ENCODE measurements around the gene TMCC2. TPM values are rescaled to one million over a fixed set of nuclear protein-coding genes. Genes with fewer than 3 reads are reported as not detected.

Gene TMCC2
- total RNA-seq, 1 donor from 2014 or later = 10.6 TPM

DNA sequence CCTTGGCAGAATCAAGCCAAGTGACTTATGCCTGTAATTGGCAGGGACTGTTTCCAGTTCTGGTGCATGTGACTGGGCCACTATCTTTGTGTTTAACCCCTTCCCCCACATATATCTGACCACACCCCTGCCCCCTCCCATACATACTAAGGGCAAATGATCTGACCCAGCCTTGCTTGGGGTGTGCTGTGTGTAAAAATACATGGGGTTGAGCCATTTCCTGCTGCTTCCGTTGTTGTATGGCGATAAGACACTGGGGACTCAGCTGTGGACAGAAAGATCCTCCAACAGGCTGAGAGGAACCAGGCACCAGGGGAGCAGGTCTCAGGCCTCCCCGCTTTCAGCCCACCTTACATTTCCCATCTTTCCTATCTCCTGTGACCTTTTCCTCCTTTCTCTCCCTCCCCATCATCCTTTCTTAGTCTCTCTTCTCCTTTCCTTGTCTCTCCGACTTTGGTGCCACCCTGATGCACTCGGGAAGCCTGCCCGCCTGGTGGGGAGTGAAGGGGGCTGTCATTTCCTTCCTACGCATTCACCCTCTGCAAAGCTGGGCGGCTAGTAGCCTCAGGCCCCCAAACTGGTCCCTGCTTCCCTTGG lies 39.7 kb downstream of the TMCC2 start:
- H3K27me3 Mint-ChIP-seq (ENCODE audit: low read depth, unreplicated experiment) = no peaks in the 10 kb centered on the region
- H3K4me1 ChIP-seq (ENCODE audit: insufficient read depth, low read length) = peaks cover 27% of the 10 kb centered on the region
- H3K27ac Mint-ChIP-seq (ENCODE audit: unreplicated experiment) = peak overlapping the region; percentile 53
- H3K9ac ChIP-seq (ENCODE audit: low read length) = no peak overlapping the region
- TF ChIP-seq EZH2 (IDR thresholded peaks at IDR 0.05; ENCODE audit: insufficient read depth, low read length) (no peak), CTCF (IDR thresholded peaks at IDR 0.05; ENCODE audit: insufficient read depth, low read depth, low read length) (no peak)
- H3K4me3 ChIP-seq (ENCODE audit: insufficient read depth, low read depth, low read length) = no peak overlapping the region
- H3K36me3 Mint-ChIP-seq (ENCODE audit: low read depth, unreplicated experiment) = peaks cover 12% of the 10 kb centered on the region
- H4K20me1 ChIP-seq (ENCODE audit: insufficient read depth, low read length) = peaks cover 3% of the 10 kb centered on the region
- no peaks in the 10 kb centered on the region for H3K27me3 ChIP-seq (ENCODE audit: insufficient read depth, low read length)
- no peaks in the 10 kb centered on the region for H3K79me2 ChIP-seq (ENCODE audit: insufficient read depth, low read length)
- H3K4me3 Mint-ChIP-seq (ENCODE audit: unreplicated experiment) = no peak overlapping the region
- H3K9me3 ChIP-seq (ENCODE audit: insufficient read depth, low read depth, low read length) = no peaks in the 10 kb centered on the region
- H3K4me1 Mint-ChIP-seq (ENCODE audit: low read depth, unreplicated experiment) = peaks cover 21% of the 10 kb centered on the region
- DNase-seq (ENCODE audit: low read depth) = no peak
- no peaks in the 10 kb centered on the region for H3K36me3 ChIP-seq (ENCODE audit: insufficient read depth, low read length)
- FAIRE-seq = no peak
- no peak overlapping the region for H3K27ac ChIP-seq (ENCODE audit: low read depth, low read length)
- no peak overlapping the region for H3K4me2 ChIP-seq (ENCODE audit: low read length)
- no peak overlapping the region for H2AFZ ChIP-seq (ENCODE audit: low read depth, low read length)
- H3K9me3 Mint-ChIP-seq (ENCODE audit: unreplicated experiment) = no peaks in the 10 kb centered on the region

GRCh38 chr1:205268846-205269680 lies 41.3 kb downstream of the TMCC2 start:
- Mint-ChIP-seq H3K27ac (ENCODE audit: unreplicated experiment) (no peak overlapping the region), H3K36me3 (ENCODE audit: low read depth, unreplicated experiment) (peaks cover 12% of the 10 kb centered on the region), H3K9me3 (ENCODE audit: unreplicated experiment) (no peaks in the 10 kb centered on the region), H3K4me3 (ENCODE audit: unreplicated experiment) (no peak overlapping the region), H3K4me1 (ENCODE audit: low read depth, unreplicated experiment) (peaks cover 11% of the 10 kb centered on the region), H3K27me3 (ENCODE audit: low read depth, unreplicated experiment) (no peaks in the 10 kb centered on the region)
- Histone ChIP-seq H3K79me2 (ENCODE audit: insufficient read depth, low read length) (no peaks in the 10 kb centered on the region), H3K4me2 (ENCODE audit: low read length) (no peak overlapping the region), H3K9me3 (ENCODE audit: insufficient read depth, low read depth, low read length) (no peaks in the 10 kb centered on the region), H3K9ac (ENCODE audit: low read length) (no peak overlapping the region), H3K4me1 (ENCODE audit: insufficient read depth, low read length) (peaks cover 14% of the 10 kb centered on the region), H3K4me3 (ENCODE audit: insufficient read depth, low read depth, low read length) (no peak overlapping the region), H3K27ac (ENCODE audit: low read depth, low read length) (no peak overlapping the region), H3K27me3 (ENCODE audit: insufficient read depth, low read length) (no peaks in the 10 kb centered on the region), H3K36me3 (ENCODE audit: insufficient read depth, low read length) (no peaks in the 10 kb centered on the region), H2AFZ (ENCODE audit: low read depth, low read length) (no peak overlapping the region), H4K20me1 (ENCODE audit: insufficient read depth, low read length) (peaks cover 3% of the 10 kb centered on the region)
- FAIRE-seq = no peak
- no peak for DNase-seq (ENCODE audit: low read depth)
- TF ChIP-seq CTCF (IDR thresholded peaks at IDR 0.05; ENCODE audit: insufficient read depth, low read depth, low read length) = no peak
- TF ChIP-seq EZH2 (IDR thresholded peaks at IDR 0.05; ENCODE audit: insufficient read depth, low read length) = no peak

GRCh38 chr1:205269711-205270110 lies 42.0 kb downstream of the TMCC2 start:
- DNase-seq (ENCODE audit: low read depth) (no peak), FAIRE-seq (no peak)
- Mint-ChIP-seq H3K4me1 (ENCODE audit: low read depth, unreplicated experiment) (peaks cover 14% of the 10 kb centered on the region), H3K9me3 (ENCODE audit: unreplicated experiment) (no peaks in the 10 kb centered on the region), H3K27ac (ENCODE audit: unreplicated experiment) (no peak overlapping the region), H3K4me3 (ENCODE audit: unreplicated experiment) (no peak overlapping the region), H3K36me3 (ENCODE audit: low read depth, unreplicated experiment) (peaks cover 12% of the 10 kb centered on the region), H3K27me3 (ENCODE audit: low read depth, unreplicated experiment) (no peaks in the 10 kb centered on the region)
- Histone ChIP-seq H3K79me2 (ENCODE audit: insufficient read depth, low read length) (no peaks in the 10 kb centered on the region), H3K4me3 (ENCODE audit: insufficient read depth, low read depth, low read length) (no peak overlapping the region), H3K27ac (ENCODE audit: low read depth, low read length) (no peak overlapping the region), H3K9me3 (ENCODE audit: insufficient read depth, low read depth, low read length) (no peaks in the 10 kb centered on the region), H2AFZ (ENCODE audit: low read depth, low read length) (no peak overlapping the region), H3K9ac (ENCODE audit: low read length) (no peak overlapping the region), H3K4me2 (ENCODE audit: low read length) (no peak overlapping the region), H4K20me1 (ENCODE audit: insufficient read depth, low read length) (peaks cover 3% of the 10 kb centered on the region), H3K4me1 (ENCODE audit: insufficient read depth, low read length) (peaks cover 19% of the 10 kb centered on the region), H3K27me3 (ENCODE audit: insufficient read depth, low read length) (no peaks in the 10 kb centered on the region), H3K36me3 (ENCODE audit: insufficient read depth, low read length) (no peaks in the 10 kb centered on the region)
- TF ChIP-seq EZH2 (IDR thresholded peaks at IDR 0.05; ENCODE audit: insufficient read depth, low read length) (no peak), CTCF (IDR thresholded peaks at IDR 0.05; ENCODE audit: insufficient read depth, low read depth, low read length) (no peak)

Data from astrocyte (in vitro differentiated cells and primary cell).